H1 (cell line): Measurements from ENCODE around the gene TMEM163. TPM values are rescaled to one million over a fixed set of nuclear protein-coding genes. Genes with fewer than 3 reads are reported as not detected.

Experiments
- CHD2 ChIP-seq: IDR thresholded peaks from 2 replicates; pipeline ENCODE4 v1.6.1; 2012; ENCODE audit warnings: low read length, improper control_type of control experiment
- KDM1A ChIP-seq: fragments of 200-600, 300-600 bp; sonication (generic); IDR thresholded peaks from 2 replicates; pipeline ENCODE4 v1.7.1; 2016; ENCODE audit warnings: mild to moderate bottlenecking, low read length, borderline replicate concordance
- KDM4A ChIP-seq: IDR thresholded peaks from one replicate; pipeline ENCODE4 v1.7.1; 2012; ENCODE audit warnings: low read depth, mild to moderate bottlenecking, moderate library complexity, low read length, inconsistent platforms; ENCODE audit not compliant: severe bottlenecking
- polyA plus RNA-seq, 7 experiments: library from polyadenylated mRNA; depleted of rRNA in 3 of 7; stranded (reverse) in 5 of 7; unstranded in 2 of 7; fragments of >200 nt in 5 of 7; fragments of 200-250 nt in 2 of 7; gene quantifications; 1 replicate in 5 of 7; 2 replicates in 1 of 7; 4 replicates in 1 of 7; pipeline versions ENCODE4 v1.2.1 to v1.2.3, GENCODE V29; 2011 to 2013; ENCODE audit warnings: missing spikeins in 2 of 7, mixed read lengths in 2 of 7
- total RNA-seq: library from RNA; stranded (reverse); fragmentation: NEBNext Ultra II Directional; extraction: Animal tissue kit (Norgen Biotek cat#: 25700); gene quantifications from 2 replicates; pipeline ENCODE4 v1.2.1, GENCODE V29; 2021

The TMEM163 gene
- total and polyA plus RNA-seq, 2 of the 8 experiments (the other 6 are each of a cell fraction or from before 2014, with no cell fraction given) = 2.8 to 3.2 TPM

- no peak for TF ChIP-seq KDM4A
- TF ChIP-seq CHD2 = no peak
- no peak for TF ChIP-seq KDM1A
These were observed 273.7 kb downstream of the TMEM163 start (continued) for GRCh38 chr2:134445116-134445515.
